ENCODE measurements around the gene WNT3A.
"Not testable (repeated sequence)": the region's sequence is repeated elsewhere in the genome, so short reads cannot be mapped to it uniquely, and the experiment has no call there.

WNT3A gene

GRCh38 chr1:227971643-227972282 lies 35.0 kb upstream of the WNT3A start:
- not testable (repeated sequence) for H3K27ac ChIP-seq; H3K9me3 ChIP-seq (ENCODE audit: severe bottlenecking); DNase-seq; H3K36me3 ChIP-seq; H3K4me3 ChIP-seq (ENCODE audit: low read depth, low read length); H3K27me3 ChIP-seq (ENCODE audit: insufficient read depth, low read depth, severe bottlenecking)

- H3K36me3 ChIP-seq; H3K27ac ChIP-seq; H3K4me3 ChIP-seq (ENCODE audit: low read depth, low read length); DNase-seq; H3K27me3 ChIP-seq (ENCODE audit: insufficient read depth, low read depth, severe bottlenecking); H3K9me3 ChIP-seq (ENCODE audit: severe bottlenecking): not testable (repeated sequence)
These were observed 34.5 kb upstream of the WNT3A start for GRCh38 chr1:227972283-227972679.

- H3K27me3 ChIP-seq (ENCODE audit: insufficient read depth, low read depth, severe bottlenecking); H3K4me3 ChIP-seq (ENCODE audit: low read depth, low read length); H3K36me3 ChIP-seq; DNase-seq; H3K27ac ChIP-seq; H3K9me3 ChIP-seq (ENCODE audit: severe bottlenecking): not testable (repeated sequence)
These were observed 33.9 kb upstream of the WNT3A start for GRCh38 chr1:227972843-227973374.

- H3K27ac ChIP-seq; DNase-seq; H3K27me3 ChIP-seq (ENCODE audit: insufficient read depth, low read depth, severe bottlenecking): not testable (repeated sequence)
These were observed 33.0 kb upstream of the WNT3A start for GRCh38 chr1:227973724-227974288.

GRCh38 chr1:227975583-227976283 lies 31.1 kb upstream of the WNT3A start:
- H3K36me3 ChIP-seq; DNase-seq; H3K9me3 ChIP-seq (ENCODE audit: severe bottlenecking); H3K27me3 ChIP-seq (ENCODE audit: insufficient read depth, low read depth, severe bottlenecking); H3K27ac ChIP-seq; H3K4me3 ChIP-seq (ENCODE audit: low read depth, low read length): not testable (repeated sequence)

More at GRCh38 chr1:227973724-227974288, 33.0 kb upstream of the WNT3A start:
- not testable (repeated sequence) for H3K4me3 ChIP-seq (ENCODE audit: low read depth, low read length); H3K36me3 ChIP-seq; H3K9me3 ChIP-seq (ENCODE audit: severe bottlenecking)

GRCh38 chr1:227987181-227987580 lies 19.6 kb upstream of the WNT3A start:
- no peak for DNase-seq
- H3K9me3 ChIP-seq (ENCODE audit: severe bottlenecking), result no peaks in the 10 kb centered on the region
- H3K27ac ChIP-seq, result no peak overlapping the region
- no peaks in the 10 kb centered on the region for H3K36me3 ChIP-seq
- no peak overlapping the region for H3K4me3 ChIP-seq (ENCODE audit: low read depth, low read length)
- no peaks in the 10 kb centered on the region for H3K27me3 ChIP-seq (ENCODE audit: insufficient read depth, low read depth, severe bottlenecking)
- TF ChIP-seq CTCF (IDR thresholded peaks at IDR 0.05; ENCODE audit: low read depth, low read length), result no peak

- no peaks in the 10 kb centered on the region for H3K36me3 ChIP-seq
- no peaks in the 10 kb centered on the region for H3K27me3 ChIP-seq (ENCODE audit: insufficient read depth, low read depth, severe bottlenecking)
- DNase-seq, result no peak
- no peak overlapping the region for H3K4me3 ChIP-seq (ENCODE audit: low read depth, low read length)
- H3K27ac ChIP-seq, result no peak overlapping the region
- H3K9me3 ChIP-seq (ENCODE audit: severe bottlenecking), result no peaks in the 10 kb centered on the region
- no peak for TF ChIP-seq CTCF (IDR thresholded peaks at IDR 0.05; ENCODE audit: low read depth, low read length)
These were observed 12.0 kb upstream of the WNT3A start for GRCh38 chr1:227994632-227995300.
